GM23248 (cell line): ENCODE measurements around the gene KCNMA1.

Experiments used
- EZH2 ChIP-seq: fragments of 200-600 bp; sonication (generic); IDR thresholded peaks from 2 replicates; pipeline ENCODE4 v1.6.1; 2018; ENCODE audit warnings: antibody characterized with exemption, mild to moderate bottlenecking; ENCODE audit not compliant: insufficient read depth, poor library complexity, severe bottlenecking
- EZH2phosphoT487 ChIP-seq: fragments of 200-600 bp; sonication (generic); IDR thresholded peaks from 2 replicates; pipeline ENCODE4 v1.6.1; 2018; ENCODE audit warnings: antibody characterized with exemption, moderate library complexity, mild to moderate bottlenecking, low read depth; ENCODE audit not compliant: insufficient read depth

GRCh38 chr10:77177589-77177988, 460.0 kb downstream of the KCNMA1 start:
- TF ChIP-seq EZH2 (no peak), EZH2phosphoT487 (no peak)
